Loucy (cell line): ENCODE measurements around the gene NUAK1.

Source experiments
- CTCF ChIP-seq: fragments of 200-600 bp; sonication (generic); conservative IDR thresholded peaks from 2 replicates; pipeline ENCODE4 v1.5.1; 2014; ENCODE audit warnings: mild to moderate bottlenecking, antibody characterized with exemption, low read length
- EZH2phosphoT487 ChIP-seq: fragments of 200-600 bp; IDR thresholded peaks from 2 replicates; pipeline ENCODE4 v1.6.1; 2018; ENCODE audit warnings: antibody characterized with exemption, mild to moderate bottlenecking, moderate library complexity, borderline replicate concordance

GRCh38 chr12:106123551-106124081, 15.1 kb downstream of the NUAK1 start:
- TF ChIP-seq CTCF: no peak
- TF ChIP-seq EZH2phosphoT487: no peak
